Endothelial cell of umbilical vein (primary cell): Measurements from ENCODE around the gene INHBE. TPM values are rescaled to one million over a fixed set of nuclear protein-coding genes. Genes with fewer than 3 reads are reported as not detected.
A peak's percentile ranks its signal among the peaks of the same experiment; 100 is the strongest.

ENCODE experiments used
- BruUV-seq: library from RNA; stranded (reverse); fragments of 400-500 nt; replicated peaks from 2 replicates; lab custom pipeline; 2021; lab: Mats Ljungman, UMichigan
- CTCF ChIA-PET: fragments of 300-600, 350-600 bp; sonication (Branson Sonifier 250); formaldehyde crosslinking; loops from one replicate; lab custom pipeline; 2021; ENCODE audit warnings: antibody characterized with exemption, inconsistent platforms; lab: Charles Lee
- POLR2A ChIA-PET: fragments of 300-600, 350-600 bp; sonication (Branson Sonifier 250); formaldehyde crosslinking; loops from one replicate; lab custom pipeline; 2021; ENCODE audit warnings: antibody characterized with exemption, inconsistent platforms; lab: Charles Lee
- DNase-seq: peaks from one replicate; pipeline ENCODE4 v3.0.0-alpha.2; 2011; ENCODE audit warnings: low read depth, low spot score
- FAIRE-seq: peaks from 2 replicates; lab custom pipeline; 2011; peaks lifted over from hg19 to GRCh38; lab: Jason Lieb, UNC
- H2AFZ ChIP-seq: 2 replicates; pipeline ENCODE4 v1.6.0; 2012; ENCODE audit warnings: low read depth, low read length, control low read depth, inconsistent platforms
- H3K27ac ChIP-seq: 2 replicates; pipeline ENCODE4 v1.5.1; 2011; ENCODE audit warnings: low read depth, mild to moderate bottlenecking, control low read depth, low read length, moderate library complexity; ENCODE audit not compliant: insufficient read depth
- H3K27me3 ChIP-seq, 2 experiments: 2 replicates each; pipeline versions ENCODE4 v1.6.0 to v1.6.1; 2011; ENCODE audit warnings: low read length in 2 of 2, mixed read lengths in 1 of 2; ENCODE audit not compliant: control insufficient read depth in 2 of 2, insufficient read depth in 2 of 2
- H3K36me3 ChIP-seq, 2 experiments: 2 replicates in 1 of 2; 3 replicates in 1 of 2; pipeline ENCODE4 v1.5.1; 2011; ENCODE audit warnings: low read length in 2 of 2, mild to moderate bottlenecking in 1 of 2, moderate library complexity in 1 of 2; ENCODE audit not compliant: control insufficient read depth in 2 of 2, insufficient read depth in 2 of 2; ENCODE audit errors: extremely low read depth in 1 of 2
- H3K4me1 ChIP-seq: 3 replicates; pipeline ENCODE4 v1.5.1; 2011; ENCODE audit warnings: mild to moderate bottlenecking, low read length; ENCODE audit not compliant: control insufficient read depth, insufficient read depth; ENCODE audit errors: extremely low read depth
- H3K4me2 ChIP-seq: 2 replicates; pipeline ENCODE4 v1.6.1; 2011; ENCODE audit warnings: low read length, control low read depth, mixed read lengths; ENCODE audit not compliant: insufficient read depth
- H3K4me3 ChIP-seq, 3 experiments: fragments of 200-600 bp in 1 of 3; sonication (generic), shearing (Covaris generic) in 1 of 3; replicated peaks in 1 of 3; 2 replicates each; pipeline ENCODE4 v1.5.1; 2011 to 2016; ENCODE audit warnings: control low read depth in 3 of 3, low read length in 3 of 3, mild to moderate bottlenecking in 2 of 3, inconsistent platforms in 1 of 3, low read depth in 1 of 3, moderate library complexity in 1 of 3; ENCODE audit not compliant: insufficient read depth in 1 of 3
- H3K79me2 ChIP-seq: 2 replicates; pipeline ENCODE4 v1.6.0; 2012; ENCODE audit warnings: low read length, inconsistent platforms; ENCODE audit not compliant: control insufficient read depth, insufficient read depth
- H3K9ac ChIP-seq: replicated peaks from 2 replicates; pipeline ENCODE3; 2011; ENCODE audit warnings: low read length, control low read depth; ENCODE audit not compliant: insufficient read depth; ENCODE audit errors: extremely low read depth
- H3K9me1 ChIP-seq: replicated peaks from 3 replicates; pipeline ENCODE4 v1.6.0; 2011; ENCODE audit warnings: mild to moderate bottlenecking, low read length; ENCODE audit not compliant: control insufficient read depth, insufficient read depth; ENCODE audit errors: extremely low read depth
- H3K9me3 ChIP-seq: replicated peaks from 2 replicates; pipeline ENCODE4 v1.5.1; 2012; ENCODE audit warnings: low read length, inconsistent platforms; ENCODE audit not compliant: control insufficient read depth, insufficient read depth
- H4K20me1 ChIP-seq: replicated peaks from 2 replicates; pipeline ENCODE3; 2011; ENCODE audit warnings: mild to moderate bottlenecking, low read length; ENCODE audit not compliant: control insufficient read depth, insufficient read depth; ENCODE audit errors: extremely low read depth
- EZH2 ChIP-seq: IDR thresholded peaks from 2 replicates; pipeline ENCODE4 v1.6.1; 2012; ENCODE audit warnings: borderline replicate concordance, low read depth, mild to moderate bottlenecking, moderate library complexity, low read length, inconsistent platforms; ENCODE audit not compliant: severe bottlenecking
- FOS ChIP-seq: IDR thresholded peaks from 2 replicates; pipeline ENCODE4 v1.6.1; 2011; ENCODE audit warnings: mild to moderate bottlenecking, low read length, moderate library complexity, borderline replicate concordance; ENCODE audit not compliant: insufficient read depth
- GATA2 ChIP-seq: IDR thresholded peaks from 2 replicates; pipeline ENCODE4 v1.7.0; 2011; ENCODE audit warnings: low read depth, mild to moderate bottlenecking, moderate library complexity, mixed read lengths, low read length; ENCODE audit not compliant: insufficient read length, insufficient read depth
- JUN ChIP-seq: IDR thresholded peaks from 2 replicates; pipeline ENCODE4 v1.6.1; 2011; ENCODE audit warnings: borderline replicate concordance, low read depth; ENCODE audit not compliant: insufficient read length, insufficient read depth
- MYC ChIP-seq: IDR thresholded peaks from one replicate; pipeline ENCODE4 v1.6.1; 2011; ENCODE audit warnings: mild to moderate bottlenecking, low read depth, low read length
- POLR2A ChIP-seq: IDR thresholded peaks from 2 replicates; pipeline ENCODE4 v1.6.1; 2012; ENCODE audit warnings: low read depth, mild to moderate bottlenecking, control low read depth, low read length
- POLR2AphosphoS5 ChIP-seq: IDR thresholded peaks from 2 replicates; pipeline ENCODE4 v1.6.1; 2012; ENCODE audit warnings: low read depth, mild to moderate bottlenecking, control low read depth, low read length, moderate library complexity; ENCODE audit not compliant: insufficient read depth
- dilution Hi-C: fragments of 300-500 bp; cut with MboI; formaldehyde crosslinking; loops from one replicate; pipeline ENCODE4 v1.15.0; 2019; ENCODE audit warnings: low sequenced_read_pairs; ENCODE audit not compliant: extremely low pct_ligation_motif_present
- intact Hi-C: fragments of 100-400 bp; cut with micrococcal nuclease; formaldehyde crosslinking; loops from one replicate; pipeline ENCODE4 v1.10.0; 2022
- polyA plus RNA-seq, 4 experiments: library from polyadenylated mRNA; depleted of rRNA in 3 of 4; stranded (reverse) in 3 of 4; unstranded in 1 of 4; fragments of >200 nt; gene quantifications; 2 replicates each; pipeline versions ENCODE4 v1.2.1 to v1.2.3, GENCODE V29; 2011 to 2012; ENCODE audit warnings: missing spikeins in 1 of 4
- total RNA-seq: library from RNA; stranded (reverse); gene quantifications from 2 replicates; pipeline ENCODE4 v1.2.3, GENCODE V29; 2021
- TF ChIP-seq, protein P1 (sequence below), 2 donors: IDR thresholded peaks; 1 replicate in 1 of 2; 2 replicates in 1 of 2; pipeline ENCODE4 v1.5.1; 2011; ENCODE audit warnings: low read length in 2 of 2, mild to moderate bottlenecking in 2 of 2, moderate library complexity in 2 of 2, control low read depth in 1 of 2, inconsistent platforms in 1 of 2, low read depth in 1 of 2; ENCODE audit not compliant: insufficient read depth in 1 of 2; ENCODE audit errors: extremely low read depth in 1 of 2
- TF ChIP-seq, protein P2 (sequence below): IDR thresholded peaks from 2 replicates; pipeline ENCODE4 v1.6.1; 2011; ENCODE audit not compliant: insufficient read depth, insufficient read length

The INHBE gene
- total and polyA plus RNA-seq, 2 donors (not counting 3 experiments of a cell fraction or from before 2014, with no cell fraction given), result not detected

DNA sequence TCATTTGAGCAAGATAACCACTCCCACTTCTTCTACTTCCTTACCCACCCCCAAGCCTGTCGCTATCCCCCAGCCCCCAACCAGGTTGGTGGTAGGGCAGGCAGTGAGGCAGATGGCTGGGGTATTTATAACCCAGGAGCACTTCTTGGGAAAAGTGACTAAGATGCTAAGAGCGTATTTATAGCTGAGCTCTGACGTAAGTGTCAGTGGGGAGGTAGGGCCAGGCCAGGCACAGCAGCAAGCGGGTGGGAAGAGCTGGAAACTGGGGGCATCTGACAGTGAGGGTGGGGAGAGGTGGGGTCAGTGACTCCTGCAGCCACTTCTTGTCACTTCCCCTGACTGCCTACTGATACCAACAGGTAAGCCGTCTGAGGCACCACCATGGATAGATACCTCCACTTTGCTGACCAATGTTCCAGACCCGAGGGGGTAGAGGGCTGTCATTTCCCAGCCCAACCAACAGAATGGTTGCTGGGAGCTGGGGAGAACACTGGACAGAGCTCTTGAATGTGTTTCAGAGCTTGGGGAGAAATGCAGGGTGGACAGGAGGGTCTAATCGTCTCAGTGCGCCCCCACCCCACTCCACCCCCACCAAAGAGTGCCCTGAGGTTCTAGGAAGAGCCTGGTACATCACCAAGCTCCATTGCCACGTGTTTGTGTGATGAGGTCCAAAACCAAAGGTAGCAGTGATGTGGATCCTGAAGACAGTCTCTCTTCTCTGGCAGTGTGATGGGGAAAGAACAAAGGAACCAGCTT is 2.7 kb upstream of the INHBE start:
- no TSS peak for BruUV-seq
- DNase-seq, result no peak
- peaks cover 3% of the 10 kb centered on the region for H3K4me1 ChIP-seq
- H3K27me3 ChIP-seq, result no peaks in the 10 kb centered on the region
- ChIA-PET CTCF (interaction anchor here (0.6 to 7.9 kb wide), 40 partner anchors 9 to 239 kb away, joined by 3 to 394 read pairs (median 7); partner anchors contain the start of genes INHBC, SHMT2 and STAC3), POLR2A (interaction anchor here (1.3 kb wide), 1 partner anchor 145 kb away, joined by 6 read pairs; no protein-coding TSS in a partner anchor)
- TF ChIP-seq JUN, result no peak
- TF ChIP-seq POLR2A, result no peak
- no peak for TF ChIP-seq EZH2
- no peak for TF ChIP-seq FOS
- TF ChIP-seq, protein P1, sequence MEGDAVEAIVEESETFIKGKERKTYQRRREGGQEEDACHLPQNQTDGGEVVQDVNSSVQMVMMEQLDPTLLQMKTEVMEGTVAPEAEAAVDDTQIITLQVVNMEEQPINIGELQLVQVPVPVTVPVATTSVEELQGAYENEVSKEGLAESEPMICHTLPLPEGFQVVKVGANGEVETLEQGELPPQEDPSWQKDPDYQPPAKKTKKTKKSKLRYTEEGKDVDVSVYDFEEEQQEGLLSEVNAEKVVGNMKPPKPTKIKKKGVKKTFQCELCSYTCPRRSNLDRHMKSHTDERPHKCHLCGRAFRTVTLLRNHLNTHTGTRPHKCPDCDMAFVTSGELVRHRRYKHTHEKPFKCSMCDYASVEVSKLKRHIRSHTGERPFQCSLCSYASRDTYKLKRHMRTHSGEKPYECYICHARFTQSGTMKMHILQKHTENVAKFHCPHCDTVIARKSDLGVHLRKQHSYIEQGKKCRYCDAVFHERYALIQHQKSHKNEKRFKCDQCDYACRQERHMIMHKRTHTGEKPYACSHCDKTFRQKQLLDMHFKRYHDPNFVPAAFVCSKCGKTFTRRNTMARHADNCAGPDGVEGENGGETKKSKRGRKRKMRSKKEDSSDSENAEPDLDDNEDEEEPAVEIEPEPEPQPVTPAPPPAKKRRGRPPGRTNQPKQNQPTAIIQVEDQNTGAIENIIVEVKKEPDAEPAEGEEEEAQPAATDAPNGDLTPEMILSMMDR (IDR thresholded peaks at IDR 0.05; ENCODE audit: extremely low read depth in 1 of 2, insufficient read depth in 1 of 2, low read depth in 1 of 2, low read length in 2 of 2), result no peak
- no peak for TF ChIP-seq MYC
- TF ChIP-seq, protein P2, sequence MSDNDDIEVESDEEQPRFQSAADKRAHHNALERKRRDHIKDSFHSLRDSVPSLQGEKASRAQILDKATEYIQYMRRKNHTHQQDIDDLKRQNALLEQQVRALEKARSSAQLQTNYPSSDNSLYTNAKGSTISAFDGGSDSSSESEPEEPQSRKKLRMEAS, result no peak
- no peak for TF ChIP-seq GATA2
- no peak for TF ChIP-seq POLR2AphosphoS5
- no peak for FAIRE-seq
- H3K9me1 ChIP-seq, result no peaks in the 10 kb centered on the region
- H3K9ac ChIP-seq, result no peak overlapping the region
- dilution Hi-C loops (no loop called here), intact Hi-C loops (loop anchor here (2.0 kb wide), 1 partner anchor 22 kb away; the partner anchor contains the start of gene R3HDM2)
- H4K20me1 ChIP-seq, result no peaks in the 10 kb centered on the region
- peak overlapping the region; percentile 15 for H2AFZ ChIP-seq
- no peak overlapping the region for H3K4me2 ChIP-seq
- no peak overlapping the region for H3K4me3 ChIP-seq
- H3K9me3 ChIP-seq, result no peaks in the 10 kb centered on the region
- no peaks in the 10 kb centered on the region for H3K79me2 ChIP-seq
- H3K36me3 ChIP-seq, result no peaks in the 10 kb centered on the region
- no peak overlapping the region for H3K27ac ChIP-seq
